Upper lobe of left lung (tissue), 6 donors: Measurements from ENCODE around the gene PMAIP1. TPM values are rescaled to one million over a fixed set of nuclear protein-coding genes. Genes with fewer than 3 reads are reported as not detected.

Experiments used
- ATAC-seq, 2 donors: fragments of 200-7000 bp; cut with Tn5 transposase; one replicate each; pipeline ENCODE4 v1.9.1; 2022; ENCODE audit warnings: mild to moderate bottlenecking in 2 of 2, moderate library complexity in 2 of 2; ENCODE audit not compliant: low FRiP score in 2 of 2
- DNase-seq, 2 donors: peaks; one replicate each; pipeline ENCODE4 v3.0.0-alpha.2; 2019 to 2020
- H3K27ac ChIP-seq, 4 donors: fragments of 200-600 bp; sonication (generic); one replicate each; pipeline ENCODE4 v1.5.1; 2016 to 2019
- H3K27me3 ChIP-seq, 4 donors: fragments of 200-600 bp; sonication (generic); one replicate each; pipeline ENCODE4 v1.5.1; 2017 to 2019
- H3K36me3 ChIP-seq, 4 donors: fragments of 200-600 bp; sonication (generic); one replicate each; pipeline ENCODE4 v1.5.1; 2016 to 2019
- H3K4me1 ChIP-seq, 4 donors: fragments of 200-600 bp; sonication (generic); one replicate each; pipeline ENCODE4 v1.5.1; 2018 to 2019
- H3K4me3 ChIP-seq, 4 donors: fragments of 200-600 bp; sonication (generic); one replicate each; pipeline ENCODE4 v1.5.1; 2017 to 2019; ENCODE audit warnings: mild to moderate bottlenecking in 2 of 4, moderate library complexity in 1 of 4
- H3K9me3 ChIP-seq, 4 donors: fragments of 200-600 bp; sonication (generic); one replicate each; pipeline ENCODE4 v1.5.1; 2018 to 2019
- EP300 ChIP-seq, 4 donors: sonication (generic); formaldehyde crosslinking; IDR thresholded peaks; one replicate each; pipeline ENCODE4 v1.5.1; 2017; ENCODE audit warnings: antibody characterized with exemption in 4 of 4, control low read depth in 2 of 4
- POLR2A ChIP-seq, 4 donors: fragments of 450-650 bp; IDR thresholded peaks; one replicate each; pipeline ENCODE4 v1.5.1; 2016 to 2017; ENCODE audit warnings: antibody characterized with exemption in 4 of 4, mild to moderate bottlenecking in 2 of 4
- POLR2AphosphoS5 ChIP-seq, 2 donors: sonication (generic); formaldehyde crosslinking; IDR thresholded peaks; one replicate each; pipeline ENCODE4 v1.5.1; 2017; ENCODE audit warnings: antibody characterized with exemption in 2 of 2
- WGBS, 2 donors: methylation state at CpG; one replicate each; pipeline ENCODE4 v1.1.5; 2017 to 2018; 5-methylcytosine and 5-hydroxymethylcytosine counted together
- total RNA-seq, 6 donors: library from RNA; depleted of rRNA in 4 of 6; stranded (reverse); fragments of >200 nt in 4 of 6; gene quantifications; one replicate each; pipeline versions ENCODE4 v1.1.0 to v1.2.1, GENCODE V29; 2016 to 2021
- TF ChIP-seq, protein P1 (sequence below), 6 experiments: fragments of 450-650 bp in 4 of 6; fragments of 200-600 bp in 2 of 6; sonication (generic) in 2 of 6; IDR thresholded peaks; one replicate each; pipeline ENCODE4 v1.5.1; 2016 to 2019; ENCODE audit warnings: antibody characterized with exemption in 6 of 6
- donor health status: DM: no; HTN: no; CAD: no; lungs with moderate emphysema.
- donor health status: DM: no; HTN: yes; CAD: no; lungs with severe emphysema.

The PMAIP1 gene
- total RNA-seq, 6 donors from 2014 or later: 0.67 to 5.5 (median 4.4) TPM; not detected in 1

DNA sequence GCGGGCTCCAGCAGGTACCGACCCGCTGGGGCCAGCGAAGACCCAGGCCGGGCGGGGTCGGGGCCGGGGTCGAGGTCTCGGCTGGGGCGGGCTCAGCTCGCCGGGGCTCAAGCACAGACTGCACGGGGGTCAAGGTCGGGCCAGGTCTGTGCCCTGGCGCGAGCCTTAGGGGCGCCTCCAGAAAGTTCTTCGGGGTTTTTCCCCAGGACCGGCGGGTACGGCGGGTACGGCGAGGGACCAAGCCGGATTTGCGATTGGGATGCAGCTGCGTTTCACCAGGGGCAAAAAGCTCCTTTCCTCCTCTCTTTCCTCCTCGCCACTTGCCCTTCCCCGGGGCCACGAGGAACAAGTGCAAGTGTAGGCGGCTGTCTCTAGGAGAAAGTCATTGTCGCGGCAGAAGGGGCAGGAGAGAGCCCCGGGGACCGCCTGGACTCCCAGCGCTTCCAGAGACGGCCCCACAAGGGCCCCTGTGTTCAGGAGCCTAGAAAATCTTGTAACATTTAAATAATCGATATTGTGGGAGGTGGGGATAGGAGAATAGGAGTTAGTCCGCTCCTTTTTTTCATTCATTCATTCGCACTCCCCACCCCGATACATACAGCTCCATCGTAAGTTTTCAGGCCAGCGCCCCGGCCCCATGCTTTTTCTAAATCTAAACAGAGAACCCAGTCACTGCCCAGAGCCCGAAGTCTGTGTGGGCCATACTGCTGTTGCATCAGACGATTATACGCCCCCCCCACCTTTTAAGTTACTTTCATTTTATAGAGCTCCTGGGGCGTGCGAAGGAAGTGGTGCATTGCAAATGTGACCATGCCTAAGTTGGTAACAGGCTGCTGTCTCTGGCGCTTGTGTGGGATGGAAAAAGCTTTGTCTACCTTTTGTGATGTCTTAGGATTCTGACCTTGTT is 679 bp downstream of the PMAIP1 start:
- TF ChIP-seq POLR2A (IDR thresholded peaks at IDR 0.05) (no peak), EP300 (IDR thresholded peaks at IDR 0.05) (no peak), POLR2AphosphoS5 (IDR thresholded peaks at IDR 0.05) (no peak)
- TF ChIP-seq, protein P1, sequence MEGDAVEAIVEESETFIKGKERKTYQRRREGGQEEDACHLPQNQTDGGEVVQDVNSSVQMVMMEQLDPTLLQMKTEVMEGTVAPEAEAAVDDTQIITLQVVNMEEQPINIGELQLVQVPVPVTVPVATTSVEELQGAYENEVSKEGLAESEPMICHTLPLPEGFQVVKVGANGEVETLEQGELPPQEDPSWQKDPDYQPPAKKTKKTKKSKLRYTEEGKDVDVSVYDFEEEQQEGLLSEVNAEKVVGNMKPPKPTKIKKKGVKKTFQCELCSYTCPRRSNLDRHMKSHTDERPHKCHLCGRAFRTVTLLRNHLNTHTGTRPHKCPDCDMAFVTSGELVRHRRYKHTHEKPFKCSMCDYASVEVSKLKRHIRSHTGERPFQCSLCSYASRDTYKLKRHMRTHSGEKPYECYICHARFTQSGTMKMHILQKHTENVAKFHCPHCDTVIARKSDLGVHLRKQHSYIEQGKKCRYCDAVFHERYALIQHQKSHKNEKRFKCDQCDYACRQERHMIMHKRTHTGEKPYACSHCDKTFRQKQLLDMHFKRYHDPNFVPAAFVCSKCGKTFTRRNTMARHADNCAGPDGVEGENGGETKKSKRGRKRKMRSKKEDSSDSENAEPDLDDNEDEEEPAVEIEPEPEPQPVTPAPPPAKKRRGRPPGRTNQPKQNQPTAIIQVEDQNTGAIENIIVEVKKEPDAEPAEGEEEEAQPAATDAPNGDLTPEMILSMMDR (IDR thresholded peaks at IDR 0.05): no peak
- peaks cover 16 to 45% (median 19%) of the 10 kb centered on the region in 4 donors for H3K4me1 ChIP-seq
- peak overlapping the region; percentile 54 to 75 (median 60) for H3K4me3 ChIP-seq
- ATAC-seq: peak; percentile 56 to 57
- no peaks in the 10 kb centered on the region for H3K27me3 ChIP-seq
- H3K36me3 ChIP-seq: peaks cover 0 to 5% (median 0%) of the 10 kb centered on the region in 4 donors
- no peaks in the 10 kb centered on the region for H3K9me3 ChIP-seq
- H3K27ac ChIP-seq: peak overlapping the region; percentile 80 to 88 (median 82)
- 2 to 3% methylated on average over 15 to 38 of the region's 51 CpGs for WGBS, 2 donors
- peak in 1 of 2 donors; percentile 58 for DNase-seq

DNA sequence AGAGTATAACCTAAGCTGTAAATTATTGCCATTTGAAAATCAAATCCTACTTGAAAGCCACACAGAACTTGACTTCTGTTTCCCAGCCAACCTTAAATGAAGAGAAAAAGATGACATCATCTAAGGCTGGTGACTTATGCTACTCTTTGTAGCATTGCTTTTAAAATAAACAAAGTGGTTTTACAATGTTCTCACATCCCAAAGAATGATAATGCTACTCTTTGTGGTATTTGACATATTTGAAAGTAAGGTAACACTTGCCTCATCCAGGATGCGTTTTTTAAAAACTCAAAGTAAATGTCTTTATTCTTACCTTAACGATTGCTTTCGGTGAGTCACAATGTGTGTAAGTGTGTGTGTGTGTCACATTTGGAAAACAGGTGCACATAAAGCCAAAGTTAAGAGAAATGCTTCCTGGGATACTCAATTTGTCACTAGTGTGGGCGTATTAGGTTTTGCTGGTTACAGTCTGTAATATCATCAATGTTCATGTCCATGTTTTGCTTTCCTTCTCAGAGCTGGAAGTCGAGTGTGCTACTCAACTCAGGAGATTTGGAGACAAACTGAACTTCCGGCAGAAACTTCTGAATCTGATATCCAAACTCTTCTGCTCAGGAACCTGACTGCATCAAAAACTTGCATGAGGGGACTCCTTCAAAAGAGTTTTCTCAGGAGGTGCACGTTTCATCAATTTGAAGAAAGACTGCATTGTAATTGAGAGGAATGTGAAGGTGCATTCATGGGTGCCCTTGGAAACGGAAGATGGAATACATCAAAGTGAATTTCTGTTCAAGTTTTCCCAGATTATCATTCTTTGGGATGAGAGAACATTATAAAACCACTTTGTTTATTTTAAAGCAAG is 2.6 kb downstream of the PMAIP1 start:
- Histone ChIP-seq H3K9me3 (no peaks in the 10 kb centered on the region), H3K4me1 (peaks cover 16 to 46% (median 19%) of the 10 kb centered on the region in 4 donors), H3K27me3 (no peaks in the 10 kb centered on the region), H3K27ac (no peak overlapping the region), H3K36me3 (peaks cover 0 to 5% (median 0%) of the 10 kb centered on the region in 4 donors), H3K4me3 (no peak overlapping the region)
- no peak for TF ChIP-seq EP300 (IDR thresholded peaks at IDR 0.05)
- ATAC-seq: no peak
- DNase-seq: no peak
- WGBS, 2 donors: 81 to 87% methylated on average over 8 of the region's 8 CpGs

DNA sequence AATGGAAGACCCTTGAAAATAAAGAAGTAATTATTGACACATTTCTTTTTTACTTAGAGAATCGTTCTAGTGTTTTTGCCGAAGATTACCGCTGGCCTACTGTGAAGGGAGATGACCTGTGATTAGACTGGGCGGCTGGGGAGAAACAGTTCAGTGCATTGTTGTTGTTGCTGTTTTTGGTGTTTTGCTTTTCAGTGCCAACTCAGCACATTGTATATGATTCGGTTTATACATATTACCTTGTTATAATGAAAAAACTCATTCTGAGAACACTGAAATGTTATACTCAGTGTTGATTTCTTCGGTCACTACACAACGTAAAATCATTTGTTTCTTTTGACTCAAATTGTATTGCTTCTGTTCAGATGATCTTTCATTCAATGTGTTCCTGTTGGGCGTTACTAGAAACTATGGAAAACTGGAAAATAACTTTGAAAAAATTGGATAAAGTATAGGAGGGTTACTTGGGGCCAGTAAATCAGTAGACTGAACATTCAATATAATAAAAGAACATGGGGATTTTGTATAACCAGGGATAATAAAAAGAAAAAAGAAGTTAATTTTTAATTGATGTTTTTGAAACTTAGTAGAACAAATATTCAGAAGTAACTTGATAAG is 3.3 kb downstream of the PMAIP1 start:
- peaks cover 16 to 45% (median 19%) of the 10 kb centered on the region in 4 donors for H3K4me1 ChIP-seq
- H3K4me3 ChIP-seq: no peak overlapping the region
- no peaks in the 10 kb centered on the region for H3K9me3 ChIP-seq
- TF ChIP-seq POLR2A (IDR thresholded peaks at IDR 0.05) (no peak), EP300 (IDR thresholded peaks at IDR 0.05) (no peak), POLR2AphosphoS5 (IDR thresholded peaks at IDR 0.05) (no peak)
- TF ChIP-seq, protein P1 (IDR thresholded peaks at IDR 0.05): no peak
- H3K36me3 ChIP-seq: peaks cover 0 to 5% (median 0%) of the 10 kb centered on the region in 4 donors
- ATAC-seq (no peak), DNase-seq (no peak)
- 91 to 96% methylated on average over 8 of the region's 8 CpGs for WGBS, 2 donors
- H3K27ac ChIP-seq: no peak overlapping the region
- no peaks in the 10 kb centered on the region for H3K27me3 ChIP-seq

DNA sequence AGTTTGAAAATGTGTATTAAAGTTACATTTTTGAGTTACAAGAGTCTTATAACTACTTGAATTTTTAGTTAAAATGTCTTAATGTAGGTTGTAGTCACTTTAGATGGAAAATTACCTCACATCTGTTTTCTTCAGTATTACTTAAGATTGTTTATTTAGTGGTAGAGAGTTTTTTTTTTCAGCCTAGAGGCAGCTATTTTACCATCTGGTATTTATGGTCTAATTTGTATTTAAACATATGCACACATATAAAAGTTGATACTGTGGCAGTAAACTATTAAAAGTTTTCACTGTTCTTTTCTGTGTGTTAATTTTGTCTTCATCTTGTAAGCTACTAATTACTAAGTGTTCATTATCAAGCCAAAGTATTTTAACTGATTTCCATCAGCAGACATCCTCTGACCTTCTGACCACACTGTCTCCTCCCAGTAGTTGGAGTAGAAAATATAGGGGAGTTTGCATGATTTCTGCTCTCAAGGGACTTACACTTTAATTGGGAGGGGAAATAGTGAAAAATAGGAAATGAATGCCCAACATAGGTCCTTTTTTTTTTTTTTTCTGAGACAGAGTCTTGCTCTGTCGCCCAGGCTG is 4.3 kb downstream of the PMAIP1 start:
- no peak overlapping the region for H3K4me3 ChIP-seq
- TF ChIP-seq POLR2AphosphoS5 (IDR thresholded peaks at IDR 0.05) (no peak), POLR2A (IDR thresholded peaks at IDR 0.05) (no peak), EP300 (IDR thresholded peaks at IDR 0.05) (no peak)
- TF ChIP-seq, protein P1 (IDR thresholded peaks at IDR 0.05): no peak
- ATAC-seq (no peak), DNase-seq (no peak)
- 40 to 71% methylated on average over 1 of the region's 1 CpG for WGBS, 2 donors
- peaks cover 12 to 35% (median 15%) of the 10 kb centered on the region in 4 donors for H3K4me1 ChIP-seq
- no peaks in the 10 kb centered on the region for H3K27me3 ChIP-seq
- peak overlapping the region in 2 of 4 donors; percentile 45 to 74 for H3K27ac ChIP-seq
- H3K9me3 ChIP-seq: no peaks in the 10 kb centered on the region
- H3K36me3 ChIP-seq: peaks cover 0 to 5% (median 0%) of the 10 kb centered on the region in 4 donors
